ENCODE results near the gene FBXO45. TPM values are rescaled to one million over a fixed set of nuclear protein-coding genes. Genes with fewer than 3 reads are reported as not detected.

The FBXO45 gene
- total RNA-seq, 1 experiment from 2014 or later = 18.6 TPM

DNA sequence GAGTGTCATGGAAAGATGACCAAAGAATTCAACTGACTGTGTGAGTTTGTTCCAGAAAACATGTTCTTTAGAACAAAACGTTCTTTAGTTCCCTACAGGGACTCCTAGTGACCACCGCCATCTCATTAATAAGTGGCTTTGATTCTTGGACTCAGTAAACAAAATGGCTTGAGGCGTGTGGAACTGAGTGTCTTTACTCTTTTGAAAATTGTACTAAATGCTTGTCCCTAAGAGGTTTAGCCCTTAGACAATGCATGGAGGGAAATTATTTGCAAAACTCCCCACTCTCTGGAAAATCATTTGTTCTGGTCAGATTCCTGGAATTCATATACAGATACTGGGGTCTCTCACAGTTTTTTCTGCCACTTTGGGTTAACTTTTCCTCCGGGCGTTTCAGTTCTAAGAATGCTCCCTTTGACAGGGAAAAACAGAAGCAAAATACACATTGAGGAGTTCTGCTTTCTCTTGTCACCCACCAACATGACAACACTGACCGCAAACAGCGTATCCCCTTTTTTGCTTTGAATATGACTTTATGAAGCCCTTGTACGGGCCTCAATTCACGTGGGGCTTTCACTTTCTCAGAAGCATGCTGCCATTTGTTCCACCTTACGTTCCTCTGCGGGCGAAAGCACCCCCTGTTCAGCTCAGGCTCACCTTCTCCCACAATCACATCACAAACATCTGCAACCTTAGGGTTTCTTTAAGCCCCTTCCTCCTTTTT is 55.8 kb downstream of the FBXO45 start:
- no peaks in the 10 kb centered on the region for H3K79me2 ChIP-seq (ENCODE audit: insufficient read depth, low read length)
- Mint-ChIP-seq H3K9me3 (no peaks in the 10 kb centered on the region), H3K4me1 (peaks cover 23 to 26% of the 10 kb centered on the region in 2 experiments), H3K36me3 (ENCODE audit: insufficient read depth in 1 of 3, low read depth in 3 of 3) (no peaks in the 10 kb centered on the region), H3K4me3 (no peak overlapping the region), H3K27me3 (ENCODE audit: low read depth) (no peaks in the 10 kb centered on the region), H3K27ac (no peak overlapping the region)
- H2BK15ac ChIP-seq (ENCODE audit: low read depth, low read length) = no peak overlapping the region
- H2BK12ac ChIP-seq (ENCODE audit: insufficient read length, low read depth, low read length) = no peak overlapping the region
- WGBS (ENCODE audit: extremely low coverage, insufficient read length, low lambda C conversion rate) = no CpG with 5 or more reads among the region's 12 CpGs
- H3K23ac ChIP-seq (ENCODE audit: insufficient read length, low read depth, low read length) = no peak overlapping the region
- H4K8ac ChIP-seq (replicated peaks; ENCODE audit: insufficient read length, low read depth, low read length) = no peak overlapping the region
- no peak overlapping the region for H2AK5ac ChIP-seq (ENCODE audit: insufficient read length, low read length)
- no peak overlapping the region for H2AFZ ChIP-seq (ENCODE audit: low read length)
- no peak overlapping the region for H2BK20ac ChIP-seq (ENCODE audit: low read depth, low read length, poor library complexity, severe bottlenecking)
- H3T11ph ChIP-seq (ENCODE audit: low read length) = no peak overlapping the region
- H3K27me3 ChIP-seq (ENCODE audit: insufficient read depth, low read length) = no peaks in the 10 kb centered on the region
- H2BK120ac ChIP-seq (ENCODE audit: low read depth, low read length, poor library complexity, severe bottlenecking) = no peak overlapping the region
- no peak overlapping the region for H3K18ac ChIP-seq (ENCODE audit: insufficient read length, low read depth, low read length)
- no peaks in the 10 kb centered on the region for H3K23me2 ChIP-seq (ENCODE audit: insufficient read length, low read depth, low read length, poor library complexity, severe bottlenecking)
- no peaks in the 10 kb centered on the region for H3K9me3 ChIP-seq (ENCODE audit: control insufficient read depth, low read depth, low read length)
- H4K20me1 ChIP-seq (ENCODE audit: control insufficient read depth, insufficient read depth, insufficient read length) = no peaks in the 10 kb centered on the region
- no peak overlapping the region for H3K4me2 ChIP-seq (ENCODE audit: insufficient read depth, insufficient read length, low read length)
- H4K5ac ChIP-seq (ENCODE audit: insufficient read length, low read depth, low read length) = no peak overlapping the region
- peaks cover under 1% of the 10 kb centered on the region; the same call in 1 of the 2 replicates for H3K4me1 ChIP-seq (ENCODE audit: insufficient read depth, low read length)
- H3K14ac ChIP-seq (ENCODE audit: insufficient read depth, low read length) = no peak overlapping the region
- no peak overlapping the region for H3K9ac ChIP-seq (ENCODE audit: extremely low read depth, insufficient read length, low read length)
- H3K27ac ChIP-seq (ENCODE audit: insufficient read length, low read depth, low read length) = no peak overlapping the region
- H4K91ac ChIP-seq (ENCODE audit: insufficient read length, low read depth, low read length) = no peak overlapping the region
- H2BK5ac ChIP-seq (ENCODE audit: insufficient read length, low read length) = no peak overlapping the region
- no peak overlapping the region for H3K4ac ChIP-seq (ENCODE audit: low read depth, low read length)
- TF ChIP-seq, protein P1, sequence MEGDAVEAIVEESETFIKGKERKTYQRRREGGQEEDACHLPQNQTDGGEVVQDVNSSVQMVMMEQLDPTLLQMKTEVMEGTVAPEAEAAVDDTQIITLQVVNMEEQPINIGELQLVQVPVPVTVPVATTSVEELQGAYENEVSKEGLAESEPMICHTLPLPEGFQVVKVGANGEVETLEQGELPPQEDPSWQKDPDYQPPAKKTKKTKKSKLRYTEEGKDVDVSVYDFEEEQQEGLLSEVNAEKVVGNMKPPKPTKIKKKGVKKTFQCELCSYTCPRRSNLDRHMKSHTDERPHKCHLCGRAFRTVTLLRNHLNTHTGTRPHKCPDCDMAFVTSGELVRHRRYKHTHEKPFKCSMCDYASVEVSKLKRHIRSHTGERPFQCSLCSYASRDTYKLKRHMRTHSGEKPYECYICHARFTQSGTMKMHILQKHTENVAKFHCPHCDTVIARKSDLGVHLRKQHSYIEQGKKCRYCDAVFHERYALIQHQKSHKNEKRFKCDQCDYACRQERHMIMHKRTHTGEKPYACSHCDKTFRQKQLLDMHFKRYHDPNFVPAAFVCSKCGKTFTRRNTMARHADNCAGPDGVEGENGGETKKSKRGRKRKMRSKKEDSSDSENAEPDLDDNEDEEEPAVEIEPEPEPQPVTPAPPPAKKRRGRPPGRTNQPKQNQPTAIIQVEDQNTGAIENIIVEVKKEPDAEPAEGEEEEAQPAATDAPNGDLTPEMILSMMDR (conservative IDR thresholded peaks at IDR 0.05) = no peak
- no peaks in the 10 kb centered on the region for H3K79me1 ChIP-seq (ENCODE audit: insufficient read depth, low read depth, low read length, poor library complexity, severe bottlenecking)
- H3K56ac ChIP-seq (ENCODE audit: insufficient read length, low read depth, low read length) = no peak overlapping the region
- DNase-seq = no peak

All from H9 (cell line).